Motor neuron (in vitro differentiated cells): ENCODE measurements around the gene CUL9. TPM values are rescaled to one million over a fixed set of nuclear protein-coding genes. Genes with fewer than 3 reads are reported as not detected.
"Not testable (repeated sequence)": the region's sequence is repeated elsewhere in the genome, so short reads cannot be mapped to it uniquely, and the experiment has no call there.

Experiments
- ATAC-seq, 8 experiments: fragments of 200-7000 bp; cut with Tn5 transposase; replicated peaks in 6 of 8; 2 replicates each; pipeline ENCODE4 v1.8.0; 2021; ENCODE audit warnings: mild to moderate bottlenecking in 8 of 8, moderate library complexity in 8 of 8
- H3K27ac ChIP-seq, 2 donors: fragments of 250-450 bp; sonication (Bioruptor Pico); 2 replicates each; pipeline ENCODE4 v1.9.0; 2021; ENCODE audit warnings: antibody characterized with exemption in 2 of 2, mild to moderate bottlenecking in 2 of 2, moderate library complexity in 1 of 2
- H3K4me1 ChIP-seq, 2 donors: fragments of 250-450 bp; sonication (Bioruptor Pico); replicated peaks in 1 of 2; 2 replicates each; pipeline ENCODE4 v1.6.1; 2021; ENCODE audit warnings: antibody characterized with exemption in 2 of 2, mild to moderate bottlenecking in 2 of 2, moderate library complexity in 1 of 2
- H3K4me3 ChIP-seq, 5 donors: fragments of 250-450 bp; sonication (Bioruptor Pico); 2 replicates each; pipeline ENCODE4 v1.9.0; 2021; ENCODE audit warnings: antibody characterized with exemption in 5 of 5, mild to moderate bottlenecking in 5 of 5, moderate library complexity in 4 of 5
- WGBS, 10 experiments: fragments of 450-650 bp; shearing (Covaris generic); methylation state at CpG; one replicate each; pipeline ENCODE4 v1.0.0; 2022; 5-methylcytosine and 5-hydroxymethylcytosine counted together
- in situ Hi-C, 9 experiments: fragments of 400-800 bp; cut with MboI; loops; one replicate each; pipeline ENCODE4 v1.15.0; 2021; ENCODE audit warnings: low sequenced_read_pairs in 9 of 9, low pct_unique_long_range_greater_than_20kb in 2 of 9; ENCODE audit not compliant: unreplicated experiment in 9 of 9
- total RNA-seq, 8 experiments: library from RNA; unstranded; fragments of 300-600 nt; gene quantifications; 2 replicates each; pipeline versions ENCODE4 v1.2.3 to v1.2.4, GENCODE V29; 2022

Gene CUL9
- total RNA-seq, result 10 to 100 TPM; 15.3 to 70.3 (median 23.3) TPM

GRCh38 chr6:43181942-43182860 is at the start of gene CUL9:
Gene CUL9 (plus strand): TSS chr6:43182196. CDS start chr6:43184311, 2,115 bp downstream.
- peak; percentile 84 to 97 (median 94) for ATAC-seq
- Histone ChIP-seq H3K27ac (peak within 1 kb of the TSS; percentile 49 to 67), H3K4me3 (peak within 1 kb of the TSS; percentile 56 to 92 (median 66)), H3K4me1 (peaks cover 12 to 18% of the 10 kb centered on the region in 2 donors)
- in situ Hi-C loops, result no loop called here
- 0 to 100% (median 14%) methylated on average over 1 to 6 of the region's 51 CpGs; no CpG with 5 or more reads in 1 of the 10 experiments for WGBS, 10 experiments

- Histone ChIP-seq H3K27ac (no peak overlapping the region), H3K4me1 (peaks cover 5% of the 10 kb centered on the region in 2 donors), H3K4me3 (no peak overlapping the region)
- ATAC-seq, result no peak
- in situ Hi-C loops, result loop anchor here in 4 of 9 experiments (10.0 to 25.0 kb wide), 2 partner anchors 63 to 226 kb away; partner anchors contain the start of genes PTCRA (in 3 of the 4) and PTK7 (in 2 of the 4)
- 50 to 100% (median 83%) methylated on average over 1 to 3 of the region's 3 CpGs; no CpG with 5 or more reads in 5 of the 10 experiments for WGBS, 10 experiments
Measured at GRCh38 chr6:43138267-43138666, 43.7 kb upstream of the CUL9 start.

- not testable (repeated sequence) for H3K4me3 ChIP-seq, H3K27ac ChIP-seq, ATAC-seq
- in situ Hi-C loops, result loop anchor here in 4 of 9 experiments (10.0 to 25.0 kb wide), 2 partner anchors 65 to 228 kb away; partner anchors contain the start of genes PTCRA (in 3 of the 4) and PTK7 (in 3 of the 4)
- H3K4me1 ChIP-seq, result peaks cover 8 to 12% of the 10 kb centered on the region in 2 donors
- 67 to 100% (median 98%) methylated on average over 1 to 7 of the region's 11 CpGs; no CpG with 5 or more reads in 3 of the 10 experiments for WGBS, 10 experiments
Measured at GRCh38 chr6:43139973-43140372, 42.0 kb upstream of the CUL9 start.

GRCh38 chr6:43141644-43142043 is 40.4 kb upstream of the CUL9 start:
- no peak for ATAC-seq
- no peak overlapping the region for H3K27ac ChIP-seq
- WGBS, 10 experiments, result 73 to 100% (median 87%) methylated on average over 1 to 5 of the region's 16 CpGs; no CpG with 5 or more reads in 5 of the 10 experiments
- no peak overlapping the region for H3K4me3 ChIP-seq
- H3K4me1 ChIP-seq, result peaks cover 8 to 12% of the 10 kb centered on the region in 2 donors
- in situ Hi-C loops, result loop anchor here in 3 of 9 experiments (10.0 to 25.0 kb wide), 2 partner anchors 67 to 229 kb away; partner anchors contain the start of genes PTCRA (in 3 of the 3) and PTK7 (in 1 of the 3)

- WGBS, 10 experiments, result 30% methylated on average over 2 of the region's 14 CpGs; no CpG with 5 or more reads in 9 of the 10 experiments
- in situ Hi-C loops, result loop anchor here in 3 of 9 experiments (10.0 to 25.0 kb wide), 2 partner anchors 67 to 230 kb away; partner anchors contain the start of genes PTCRA (in 3 of the 3) and PTK7 (in 1 of the 3)
- Histone ChIP-seq H3K4me1 (peaks cover 8 to 12% of the 10 kb centered on the region in 2 donors), H3K27ac (no peak overlapping the region), H3K4me3 (no peak overlapping the region)
- ATAC-seq, result no peak
Measured at GRCh38 chr6:43142101-43142500, 39.9 kb upstream of the CUL9 start.

GRCh38 chr6:43143235-43144128 is 38.5 kb upstream of the CUL9 start:
- peak overlapping the region; percentile 8 to 68 for H3K27ac ChIP-seq
- ATAC-seq, result peak; percentile 93 to 98 (median 96)
- WGBS, 10 experiments, result 0 to 42% (median 17%) methylated on average over 2 to 10 of the region's 25 CpGs; no CpG with 5 or more reads in 3 of the 10 experiments
- H3K4me1 ChIP-seq, result peaks cover 8 to 12% of the 10 kb centered on the region in 2 donors
- H3K4me3 ChIP-seq, result no peak overlapping the region
- in situ Hi-C loops, result loop anchor here in 3 of 9 experiments (10.0 to 25.0 kb wide), 2 partner anchors 69 to 231 kb away; partner anchors contain the start of genes PTCRA (in 3 of the 3) and PTK7 (in 1 of the 3)

- ATAC-seq, result peak in 2 of 8 experiments; percentile 8 to 31
- Histone ChIP-seq H3K4me3 (no peak overlapping the region), H3K27ac (no peak overlapping the region), H3K4me1 (peaks cover 8 to 12% of the 10 kb centered on the region in 2 donors)
- WGBS, 10 experiments, result 18 to 100% (median 80%) methylated on average over 3 to 6 of the region's 6 CpGs; no CpG with 5 or more reads in 3 of the 10 experiments
- in situ Hi-C loops, result loop anchor here in 3 of 9 experiments (10.0 to 25.0 kb wide), 2 partner anchors 70 to 233 kb away; partner anchors contain the start of genes PTCRA (in 3 of the 3) and PTK7 (in 1 of the 3)
Measured at GRCh38 chr6:43144879-43145278, 37.1 kb upstream of the CUL9 start.

- 60 to 100% (median 97%) methylated on average over 1 to 3 of the region's 3 CpGs; no CpG with 5 or more reads in 4 of the 10 experiments for WGBS, 10 experiments
- in situ Hi-C loops, result loop anchor here in 3 of 9 experiments (10.0 to 25.0 kb wide), 2 partner anchors 71 to 234 kb away; partner anchors contain the start of genes PTCRA (in 3 of the 3) and PTK7 (in 1 of the 3)
Measured at GRCh38 chr6:43146261-43146660, 35.7 kb upstream of the CUL9 start.

GRCh38 chr6:43146709-43147688 is 35.0 kb upstream of the CUL9 start:
- Histone ChIP-seq H3K27ac (peak overlapping the region in 1 of 2 donors; percentile 34), H3K4me3 (no peak overlapping the region), H3K4me1 (peaks cover 8 to 12% of the 10 kb centered on the region in 2 donors)
- 78 to 100% (median 100%) methylated on average over 1 to 4 of the region's 8 CpGs; no CpG with 5 or more reads in 4 of the 10 experiments for WGBS, 10 experiments
- in situ Hi-C loops, result loop anchor here in 3 of 9 experiments (10.0 to 25.0 kb wide), 2 partner anchors 72 to 235 kb away; partner anchors contain the start of genes PTCRA (in 3 of the 3) and PTK7 (in 1 of the 3)
- ATAC-seq, result no peak

More at GRCh38 chr6:43146261-43146660, 35.7 kb upstream of the CUL9 start:
- Histone ChIP-seq H3K4me1 (peaks cover 8 to 12% of the 10 kb centered on the region in 2 donors), H3K27ac (no peak overlapping the region), H3K4me3 (no peak overlapping the region)
- no peak for ATAC-seq

GRCh38 chr6:43147691-43148477 is 34.1 kb upstream of the CUL9 start:
- ATAC-seq, result no peak
- Histone ChIP-seq H3K4me1 (peaks cover 7 to 11% of the 10 kb centered on the region in 2 donors), H3K4me3 (no peak overlapping the region), H3K27ac (no peak overlapping the region)
- in situ Hi-C loops, result loop anchor here in 3 of 9 experiments (10.0 to 25.0 kb wide), 2 partner anchors 73 to 236 kb away; partner anchors contain the start of genes PTCRA (in 3 of the 3) and PTK7 (in 1 of the 3)
- 62 to 100% (median 88%) methylated on average over 2 to 4 of the region's 6 CpGs; no CpG with 5 or more reads in 5 of the 10 experiments for WGBS, 10 experiments
